B cell (primary cell): ENCODE measurements around the gene GAP43.

Experiments used
- EZH2 ChIP-seq: IDR thresholded peaks from 2 replicates; pipeline ENCODE4 v1.6.1; 2012; ENCODE audit warnings: borderline replicate concordance, low read depth, mild to moderate bottlenecking, moderate library complexity, low read length; ENCODE audit not compliant: insufficient read depth, poor library complexity, severe bottlenecking
- TF ChIP-seq, protein P1 (sequence below): fragments of 200-600 bp; IDR thresholded peaks from one replicate; pipeline ENCODE4 v1.8.0; 2022; ENCODE audit warnings: antibody characterized with exemption, mild to moderate bottlenecking

DNA sequence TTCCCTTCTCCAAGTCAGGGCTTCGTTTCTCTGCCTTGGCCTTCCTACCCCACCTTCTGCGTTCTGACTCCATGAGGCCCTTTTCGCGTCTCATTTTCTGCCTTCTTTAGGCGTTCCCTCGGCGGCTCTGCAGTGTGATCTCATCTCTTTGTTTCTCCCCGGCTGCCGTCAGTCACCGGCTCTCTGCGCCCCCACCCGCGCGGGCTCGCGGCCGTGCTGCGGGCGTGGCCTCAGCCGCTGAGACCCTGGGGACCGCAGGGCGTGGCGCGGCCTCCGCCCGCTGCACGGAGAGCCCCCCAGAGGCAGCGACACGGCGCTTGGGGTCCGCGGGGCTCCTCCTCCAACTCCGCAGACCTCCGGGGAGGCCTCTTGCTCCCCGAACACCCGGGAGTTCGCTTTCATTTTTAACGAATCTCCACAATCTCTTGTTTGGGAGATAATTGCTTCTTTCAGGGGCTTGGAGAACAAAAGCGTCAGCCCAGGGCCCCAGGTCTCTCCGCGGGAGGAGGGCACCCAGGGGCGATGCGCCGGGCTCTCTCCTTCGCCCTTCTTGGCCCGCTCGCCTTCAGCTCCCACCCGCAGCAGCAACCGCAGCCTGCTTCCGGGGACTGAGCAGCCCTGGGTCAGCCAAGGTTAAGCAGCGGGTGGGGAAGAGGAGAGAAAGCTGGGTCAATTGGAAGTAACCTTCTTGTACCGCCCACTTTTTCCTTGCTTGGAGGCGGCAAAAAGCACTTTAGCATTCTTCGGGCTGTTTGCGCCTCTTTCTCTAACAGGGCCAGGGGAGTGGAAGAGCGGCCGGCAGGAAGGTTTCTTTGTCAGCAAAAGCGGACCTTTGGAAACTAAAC, 35.2 kb downstream of the GAP43 start:
- TF ChIP-seq, protein P1, sequence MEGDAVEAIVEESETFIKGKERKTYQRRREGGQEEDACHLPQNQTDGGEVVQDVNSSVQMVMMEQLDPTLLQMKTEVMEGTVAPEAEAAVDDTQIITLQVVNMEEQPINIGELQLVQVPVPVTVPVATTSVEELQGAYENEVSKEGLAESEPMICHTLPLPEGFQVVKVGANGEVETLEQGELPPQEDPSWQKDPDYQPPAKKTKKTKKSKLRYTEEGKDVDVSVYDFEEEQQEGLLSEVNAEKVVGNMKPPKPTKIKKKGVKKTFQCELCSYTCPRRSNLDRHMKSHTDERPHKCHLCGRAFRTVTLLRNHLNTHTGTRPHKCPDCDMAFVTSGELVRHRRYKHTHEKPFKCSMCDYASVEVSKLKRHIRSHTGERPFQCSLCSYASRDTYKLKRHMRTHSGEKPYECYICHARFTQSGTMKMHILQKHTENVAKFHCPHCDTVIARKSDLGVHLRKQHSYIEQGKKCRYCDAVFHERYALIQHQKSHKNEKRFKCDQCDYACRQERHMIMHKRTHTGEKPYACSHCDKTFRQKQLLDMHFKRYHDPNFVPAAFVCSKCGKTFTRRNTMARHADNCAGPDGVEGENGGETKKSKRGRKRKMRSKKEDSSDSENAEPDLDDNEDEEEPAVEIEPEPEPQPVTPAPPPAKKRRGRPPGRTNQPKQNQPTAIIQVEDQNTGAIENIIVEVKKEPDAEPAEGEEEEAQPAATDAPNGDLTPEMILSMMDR: no peak
- no peak for TF ChIP-seq EZH2
